Kasumi-1 (cell line): ENCODE results near the gene ZFP2.
A peak's percentile ranks its signal among the peaks of the same experiment; 100 is the strongest.
"Not testable (repeated sequence)": the region's sequence is repeated elsewhere in the genome, so short reads cannot be mapped to it uniquely, and the experiment has no call there.

Source experiments
- DNase-seq, 2 experiments: peaks; one replicate each; lab custom pipeline; 2025; lab: John Stamatoyannopoulos, UW

Gene ZFP2

DNA sequence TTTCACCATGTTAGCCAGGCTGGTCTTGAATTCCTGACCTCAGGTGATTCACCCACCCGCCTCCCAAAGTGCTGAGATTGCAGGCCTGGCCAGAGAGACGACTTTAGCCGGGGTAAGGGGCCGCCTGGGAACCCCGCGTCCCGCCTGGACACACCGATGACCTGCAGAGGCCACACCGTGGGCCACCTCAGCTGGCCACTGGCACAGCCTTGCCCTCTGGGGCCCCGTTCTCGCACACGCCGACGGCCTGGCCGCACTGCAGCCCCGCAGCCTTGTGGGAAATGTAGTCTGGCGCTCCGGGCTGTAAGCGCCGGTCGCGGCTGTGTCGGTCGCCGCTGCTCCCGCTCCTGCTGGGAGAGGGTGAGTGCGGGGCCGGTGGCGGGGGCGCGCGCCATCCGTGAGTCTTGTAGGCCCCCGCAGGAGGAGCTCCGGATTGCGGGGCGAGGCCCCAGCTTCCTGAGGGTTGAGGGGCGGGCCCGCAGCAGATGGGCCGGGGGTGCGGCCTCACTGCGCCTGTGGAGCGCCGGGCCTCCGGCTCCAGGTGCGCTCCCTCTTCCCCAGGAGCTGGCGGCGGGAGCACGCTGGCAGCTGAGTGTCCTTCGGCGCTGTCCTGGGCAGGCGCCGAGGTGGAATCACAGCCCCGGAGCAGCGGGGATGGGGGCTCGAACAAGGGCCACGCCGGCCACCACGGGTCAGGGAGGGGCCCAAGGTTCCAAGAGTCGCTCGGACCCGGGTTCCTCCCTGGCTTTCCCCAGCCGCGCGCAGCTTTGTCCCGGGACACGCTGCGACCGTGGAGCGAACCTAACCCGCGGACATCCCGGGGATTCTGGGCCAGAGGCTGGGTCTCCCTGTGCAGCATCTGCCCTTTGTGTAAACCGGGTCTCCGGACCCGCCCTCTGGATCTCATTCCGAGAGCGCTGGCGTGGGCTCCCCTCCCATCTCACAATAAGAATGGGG lies at the start of gene ZFP2:
Gene ZFP2, plus strand, starts transcription at position 299 of the 957 bp plus-strand sequence. CDS start 35,401 bp downstream, outside the sequence.
- DNase-seq, result peak; percentile 34 to 42

- DNase-seq, result no peak
These were observed 46.4 kb upstream of the ZFP2 start for GRCh38 chr5:178849316-178849715.

GRCh38 chr5:178851951-178852350 lies 43.8 kb upstream of the ZFP2 start:
- no peak for DNase-seq

- no peak for DNase-seq
These were observed 41.4 kb upstream of the ZFP2 start for GRCh38 chr5:178854284-178854683.

GRCh38 chr5:178859625-178860521 lies 35.8 kb upstream of the ZFP2 start, which contains the start of gene ZNF354B:
Gene ZNF354B, plus strand, starts transcription at chr5:178859953. Its CDS starts 1,095 bp downstream, at chr5:178861048.
- DNase-seq, result peak; percentile 95 to 97

- not testable (repeated sequence) for DNase-seq
These were observed 35.1 kb upstream of the ZFP2 start for GRCh38 chr5:178860615-178861014.

- DNase-seq, result no peak
These were observed 34.1 kb upstream of the ZFP2 start for GRCh38 chr5:178861627-178862026.

DNA sequence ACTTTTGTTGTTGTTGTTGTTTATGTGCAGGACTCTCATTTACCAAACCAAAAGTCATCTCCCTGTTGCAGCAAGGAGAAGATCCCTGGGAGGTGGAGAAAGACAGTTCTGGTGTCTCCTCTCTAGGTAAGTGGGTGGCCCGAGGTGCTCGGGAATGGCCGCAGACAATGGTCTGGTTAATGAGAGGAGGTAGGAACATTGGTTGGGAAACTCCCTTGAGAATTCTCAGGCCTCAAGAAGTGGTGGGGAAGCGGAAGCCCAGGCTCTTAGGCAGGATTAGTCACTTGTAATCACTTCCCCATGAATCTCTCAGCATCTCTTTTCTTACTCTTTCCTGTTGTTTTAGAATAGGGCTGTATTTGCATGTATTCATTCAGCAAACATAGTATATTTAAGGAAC lies 28.8 kb upstream of the ZFP2 start:
- DNase-seq, result no peak

DNA sequence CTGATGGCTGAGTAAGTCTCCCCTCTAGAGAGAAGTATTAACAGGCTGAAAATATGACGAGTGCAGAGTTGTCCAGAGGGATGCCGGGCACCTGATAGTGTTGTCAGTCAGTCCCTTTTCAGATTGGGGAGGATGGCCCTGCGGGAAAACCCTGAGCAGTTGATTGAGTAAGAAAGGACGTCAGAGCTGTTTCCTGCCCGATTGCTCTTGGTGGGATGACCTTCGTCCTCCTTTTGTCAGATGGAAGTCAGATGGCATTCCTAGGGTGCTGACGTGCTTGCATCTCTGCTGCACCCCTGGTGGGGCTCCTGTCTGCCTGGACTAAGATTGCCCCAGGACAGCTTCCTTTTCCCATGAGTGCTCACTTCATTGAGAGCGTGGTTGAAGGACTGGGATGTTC lies 26.1 kb upstream of the ZFP2 start:
- DNase-seq, result no peak

DNA sequence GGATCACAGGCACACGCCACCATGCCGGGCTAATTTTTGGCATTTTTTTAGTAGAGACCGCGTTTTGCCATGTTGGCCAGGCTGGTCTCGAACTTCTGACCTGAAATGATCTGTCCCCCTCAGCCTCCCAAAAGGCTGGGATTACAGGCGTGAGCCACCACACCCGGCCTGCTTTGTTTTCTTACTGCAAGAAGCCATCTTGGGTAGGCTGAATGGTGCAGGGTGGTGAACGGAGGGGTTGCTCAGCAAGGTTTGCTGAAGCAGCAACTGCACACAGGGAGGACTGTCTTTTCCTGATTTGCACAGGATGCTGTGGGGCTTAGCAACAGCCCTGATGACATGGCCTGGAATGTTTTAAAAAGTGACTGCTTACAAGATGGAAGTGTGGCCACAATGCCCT lies 25.3 kb upstream of the ZFP2 start:
- DNase-seq, result no peak

GRCh38 chr5:178872302-178872701 lies 23.4 kb upstream of the ZFP2 start:
- DNase-seq, result no peak

DNA sequence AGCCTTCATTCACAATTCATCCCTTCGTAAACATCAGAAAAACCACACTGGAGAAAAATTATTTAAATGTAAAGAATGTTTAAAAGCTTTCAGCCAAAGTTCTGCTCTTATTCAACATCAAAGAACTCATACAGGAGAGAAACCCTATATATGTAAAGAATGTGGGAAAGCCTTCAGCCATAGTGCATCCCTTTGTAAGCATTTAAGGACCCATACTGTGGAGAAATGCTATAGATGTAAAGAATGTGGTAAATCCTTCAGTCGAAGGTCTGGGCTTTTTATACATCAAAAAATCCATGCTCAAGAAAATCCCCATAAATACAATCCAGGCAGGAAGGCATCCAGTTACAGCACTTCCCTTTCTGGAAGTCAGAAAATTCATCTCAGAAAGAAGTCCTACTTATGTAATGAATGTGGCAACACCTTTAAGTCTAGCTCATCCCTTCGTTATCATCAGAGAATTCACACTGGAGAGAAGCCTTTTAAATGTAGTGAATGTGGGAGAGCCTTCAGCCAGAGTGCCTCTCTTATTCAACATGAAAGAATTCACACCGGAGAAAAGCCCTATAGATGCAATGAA lies 12.5 kb upstream of the ZFP2 start:
- DNase-seq, result not testable (repeated sequence)

DNA sequence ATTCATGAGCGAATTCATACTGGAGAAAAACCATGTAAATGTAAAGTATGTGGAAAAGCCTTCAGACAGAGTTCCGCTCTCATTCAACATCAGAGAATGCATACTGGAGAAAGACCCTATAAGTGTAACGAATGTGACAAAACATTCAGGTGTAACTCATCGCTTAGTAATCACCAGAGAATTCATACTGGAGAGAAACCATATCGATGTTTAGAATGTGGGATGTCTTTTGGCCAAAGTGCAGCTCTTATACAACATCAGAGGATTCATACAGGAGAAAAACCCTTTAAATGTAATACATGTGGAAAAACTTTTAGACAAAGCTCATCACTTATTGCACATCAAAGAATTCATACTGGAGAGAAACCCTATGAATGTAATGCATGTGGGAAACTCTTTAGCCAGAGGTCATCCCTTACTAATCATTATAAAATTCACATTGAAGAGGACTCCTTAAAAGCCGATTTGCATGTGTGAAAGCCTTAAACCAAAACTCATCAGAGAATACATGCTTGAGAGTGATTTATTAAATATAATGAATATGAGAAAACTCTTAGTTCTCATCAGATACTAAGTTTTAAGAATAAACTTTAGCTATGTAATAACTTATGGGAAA lies 11.8 kb upstream of the ZFP2 start:
- no peak for DNase-seq

DNA sequence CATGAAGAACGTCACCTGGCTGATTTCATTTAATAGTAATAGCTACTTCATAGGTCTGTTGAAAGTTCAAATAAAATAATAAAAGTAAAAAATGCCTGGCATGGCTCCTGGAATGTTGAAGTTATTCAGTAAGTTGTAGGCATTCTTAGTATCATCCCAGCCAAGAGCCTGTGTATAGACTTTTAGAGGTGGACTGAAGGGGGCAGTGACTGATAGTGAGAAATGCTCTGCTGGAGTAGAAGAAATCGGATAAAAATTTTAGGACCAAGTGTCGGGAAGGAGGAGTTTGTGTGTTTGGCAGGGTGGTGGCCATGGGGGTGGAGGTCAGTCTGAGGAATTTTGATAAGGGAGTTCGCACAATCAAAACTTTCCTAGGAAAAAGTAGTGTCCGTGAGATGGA lies 3.6 kb downstream of the ZFP2 start:
- no peak for DNase-seq

GRCh38 chr5:178902849-178903248 lies 7.1 kb downstream of the ZFP2 start:
- DNase-seq, result no peak

GRCh38 chr5:178931846-178932760 lies 36.4 kb downstream of the ZFP2 start:
- DNase-seq, result no peak

DNA sequence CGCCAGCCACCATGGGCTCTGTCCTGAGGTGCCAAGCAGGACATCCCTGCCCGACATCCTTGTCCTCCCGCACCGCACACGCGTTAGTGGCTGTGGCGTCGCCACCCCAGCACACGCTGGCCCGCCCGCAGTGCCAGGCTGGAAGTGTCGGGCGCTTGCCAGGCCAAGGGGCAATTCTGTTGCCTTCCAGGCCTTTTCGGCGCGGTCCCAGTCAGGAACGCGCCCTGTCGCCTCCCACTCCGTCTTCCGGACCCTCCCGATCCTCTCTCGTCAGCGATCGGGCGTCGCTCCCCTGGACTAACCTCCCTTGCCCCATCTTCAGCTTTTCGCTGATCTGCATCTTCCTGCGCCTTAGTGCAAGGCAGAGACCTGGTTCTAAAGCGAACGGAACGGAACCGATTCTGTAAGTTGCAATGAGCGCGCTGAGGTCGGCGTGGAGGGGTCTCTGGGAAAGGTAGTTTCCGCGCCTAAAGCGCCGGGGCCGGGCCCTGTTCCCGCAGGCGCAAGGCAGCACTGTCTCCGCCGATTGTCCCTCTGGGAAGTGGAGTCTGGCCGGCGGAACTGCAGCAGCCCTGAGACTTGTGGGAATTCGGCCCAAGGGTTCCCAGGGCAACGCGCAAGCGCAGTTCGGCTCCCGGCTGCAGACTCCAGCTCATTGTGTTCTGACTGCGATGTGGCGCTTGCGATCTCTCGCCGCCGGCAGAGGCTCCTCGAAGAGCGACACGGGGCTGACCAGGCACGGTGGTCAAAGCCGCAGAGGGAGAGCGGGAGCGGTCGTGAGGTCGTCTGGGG lies 45.1 kb downstream of the ZFP2 start, which contains the start of gene ZNF454:
Gene ZNF454, plus strand, starts transcription at position 630 of the 792 bp plus-strand sequence. CDS start 1,594 bp downstream, outside the sequence.
- DNase-seq, result no peak

- no peak for DNase-seq
These were observed 45.6 kb downstream of the ZFP2 start for GRCh38 chr5:178941361-178941760.

- DNase-seq, result no peak
These were observed 69.8 kb downstream of the ZFP2 start for GRCh38 chr5:178965465-178966055.
